ENCODE measurements around the gene YTHDF1.

Gene YTHDF1

DNA sequence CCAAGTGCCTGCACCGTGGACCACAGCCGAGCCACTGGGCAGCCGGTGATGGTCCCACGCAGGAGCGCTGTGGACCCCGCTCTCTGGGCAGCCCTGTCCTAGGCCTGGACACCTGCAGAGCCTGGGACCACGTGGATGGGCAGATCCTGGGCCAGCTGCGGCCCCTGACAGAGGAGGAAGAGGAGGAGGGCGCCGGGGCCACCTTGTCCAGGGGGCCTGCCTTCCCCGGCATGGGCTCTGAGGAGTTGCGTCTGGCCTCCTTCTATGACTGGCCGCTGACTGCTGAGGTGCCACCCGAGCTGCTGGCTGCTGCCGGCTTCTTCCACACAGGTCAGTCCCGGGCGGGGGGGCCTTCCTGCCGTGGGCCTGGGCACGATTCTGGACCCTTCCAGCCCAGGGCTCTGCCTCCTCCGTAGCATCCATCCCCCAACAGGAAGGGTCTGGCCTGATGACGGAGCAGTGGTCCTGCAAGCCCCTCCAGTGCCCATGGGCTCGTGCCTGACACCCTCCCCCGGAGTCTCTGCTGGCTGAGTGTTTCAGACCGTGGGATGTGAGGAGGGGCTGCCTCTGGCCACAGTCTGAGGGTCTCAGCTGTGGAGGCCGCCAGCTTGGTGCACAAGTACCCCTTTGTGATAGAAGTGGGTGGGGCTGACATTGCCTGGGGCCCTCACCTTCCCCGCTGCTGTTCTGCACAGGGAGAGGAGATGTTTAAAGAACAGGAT is 20.3 kb upstream of the YTHDF1 start:
- DNase-seq (ENCODE audit: low read depth): no peak
- TF ChIP-seq CTCF (conservative IDR thresholded peaks at IDR 0.05; ENCODE audit: low read depth, low read length): no peak
- H3K4me3 ChIP-seq (ENCODE audit: low read length): peak overlapping the region; percentile 21

GRCh38 chr20:63235399-63235983 is 19.6 kb upstream of the YTHDF1 start, which contains the start of gene BIRC7:
Gene BIRC7, plus strand, starts transcription at chr20:63235905. Its CDS starts 192 bp downstream, at chr20:63236097.
- DNase-seq (ENCODE audit: low read depth): no peak
- no peak for TF ChIP-seq CTCF (conservative IDR thresholded peaks at IDR 0.05; ENCODE audit: low read depth, low read length)
- peak within 1 kb of the TSS; percentile 21 for H3K4me3 ChIP-seq (ENCODE audit: low read length)

GRCh38 chr20:63234693-63235398 is 18.9 kb upstream of the YTHDF1 start:
- H3K4me3 ChIP-seq (ENCODE audit: low read length): no peak overlapping the region
- peak; percentile 48 for TF ChIP-seq CTCF (conservative IDR thresholded peaks at IDR 0.05; ENCODE audit: low read depth, low read length)
- DNase-seq (ENCODE audit: low read depth): no peak

- no peak overlapping the region for H3K4me3 ChIP-seq (ENCODE audit: low read length)
- TF ChIP-seq CTCF (conservative IDR thresholded peaks at IDR 0.05; ENCODE audit: low read depth, low read length): no peak
- no peak for DNase-seq (ENCODE audit: low read depth)
These were observed 18.0 kb upstream of the YTHDF1 start for GRCh38 chr20:63233924-63234323.

- DNase-seq (ENCODE audit: low read depth): no peak
- no peak overlapping the region for H3K4me3 ChIP-seq (ENCODE audit: low read length)
- TF ChIP-seq CTCF (conservative IDR thresholded peaks at IDR 0.05; ENCODE audit: low read depth, low read length): no peak
These were observed 17.1 kb upstream of the YTHDF1 start for GRCh38 chr20:63233061-63233344.

GRCh38 chr20:63232235-63233060 is 16.5 kb upstream of the YTHDF1 start:
- peak; percentile 83 for DNase-seq (ENCODE audit: low read depth)
- no peak overlapping the region for H3K4me3 ChIP-seq (ENCODE audit: low read length)
- no peak for TF ChIP-seq CTCF (conservative IDR thresholded peaks at IDR 0.05; ENCODE audit: low read depth, low read length)
